HG03439 (cell line): ENCODE results near the gene LGALS4.
"Not testable (repeated sequence)": the region's sequence is repeated elsewhere in the genome, so short reads cannot be mapped to it uniquely, and the experiment has no call there.

Experiments used
- ATAC-seq: cut with Tn5 transposase; IDR thresholded peaks from one replicate; pipeline ENCODE4 v1.9.1; 2021; ENCODE audit warnings: mild to moderate bottlenecking, moderate library complexity; ENCODE audit not compliant: unreplicated experiment

The LGALS4 gene

GRCh38 chr19:38826856-38827551 lies 14.3 kb upstream of the LGALS4 start:
- ATAC-seq = no peak

- ATAC-seq = not testable (repeated sequence)
Observed at GRCh38 chr19:38825936-38826335, 13.2 kb upstream of the LGALS4 start.

GRCh38 chr19:38821230-38821825 lies 8.6 kb upstream of the LGALS4 start:
- not testable (repeated sequence) for ATAC-seq

- ATAC-seq = no peak
Observed at GRCh38 chr19:38819231-38819920, 6.6 kb upstream of the LGALS4 start.

GRCh38 chr19:38817081-38817480 lies 4.3 kb upstream of the LGALS4 start:
- ATAC-seq = no peak

GRCh38 chr19:38816131-38816750 lies 3.5 kb upstream of the LGALS4 start:
- ATAC-seq = no peak

- no peak for ATAC-seq
Observed at GRCh38 chr19:38815059-38816001, 2.6 kb upstream of the LGALS4 start.

- ATAC-seq = not testable (repeated sequence)
Observed at GRCh38 chr19:38813932-38814331, 1.2 kb upstream of the LGALS4 start.

- no peak for ATAC-seq
Observed at GRCh38 chr19:38813323-38813722, 578 bp upstream of the LGALS4 start.

- ATAC-seq = no peak
Observed at GRCh38 chr19:38812009-38812840, 520 bp downstream of the LGALS4 start.

GRCh38 chr19:38809592-38810252 lies 3.0 kb downstream of the LGALS4 start:
- no peak for ATAC-seq

GRCh38 chr19:38808741-38809140 lies 4.0 kb downstream of the LGALS4 start:
- no peak for ATAC-seq

- ATAC-seq = not testable (repeated sequence)
Observed at GRCh38 chr19:38807374-38808098, 5.2 kb downstream of the LGALS4 start.

- ATAC-seq = no peak
Observed at GRCh38 chr19:38806371-38806770, 6.4 kb downstream of the LGALS4 start.

GRCh38 chr19:38805180-38805579 lies 7.6 kb downstream of the LGALS4 start:
- no peak for ATAC-seq

GRCh38 chr19:38803543-38803942 lies 9.2 kb downstream of the LGALS4 start:
- ATAC-seq = no peak

GRCh38 chr19:38801359-38802095 lies 11.2 kb downstream of the LGALS4 start:
- no peak for ATAC-seq
